ENCODE data around the gene PDSS1. TPM values are rescaled to one million over a fixed set of nuclear protein-coding genes. Genes with fewer than 3 reads are reported as not detected.

The PDSS1 gene
- total and polyA plus RNA-seq, 11 donors, result 1.8 to 13.5 (median 5.6) TPM

DNA sequence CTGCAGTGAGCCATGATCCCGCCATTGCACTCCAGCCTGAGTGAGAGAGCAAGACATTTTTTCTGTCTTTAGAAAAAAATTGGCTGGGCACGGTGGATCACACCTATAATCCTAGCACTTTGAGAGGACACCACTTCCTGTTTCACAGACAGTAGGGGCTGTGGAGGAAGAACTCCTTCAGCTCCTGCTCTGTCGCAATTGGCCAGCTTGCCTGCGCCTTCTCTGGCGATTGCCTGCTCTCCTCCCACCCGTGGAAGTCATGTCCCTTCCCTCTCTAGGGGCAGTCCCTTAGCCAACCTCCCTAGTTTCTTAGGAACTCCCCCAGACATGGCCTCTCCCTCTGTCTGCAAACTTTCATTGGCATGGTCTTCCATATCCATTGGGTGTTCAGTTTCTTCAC, 8.7 kb downstream of the PDSS1 start:
- peaks cover 0 to 64% (median 47%) of the 10 kb centered on the region in 9 donors for H3K36me3 ChIP-seq
- H3K27me3 ChIP-seq, result no peaks in the 10 kb centered on the region
- TF ChIP-seq POLR2A (IDR thresholded peaks at IDR 0.05), result no peak
- TF ChIP-seq, protein P1, sequence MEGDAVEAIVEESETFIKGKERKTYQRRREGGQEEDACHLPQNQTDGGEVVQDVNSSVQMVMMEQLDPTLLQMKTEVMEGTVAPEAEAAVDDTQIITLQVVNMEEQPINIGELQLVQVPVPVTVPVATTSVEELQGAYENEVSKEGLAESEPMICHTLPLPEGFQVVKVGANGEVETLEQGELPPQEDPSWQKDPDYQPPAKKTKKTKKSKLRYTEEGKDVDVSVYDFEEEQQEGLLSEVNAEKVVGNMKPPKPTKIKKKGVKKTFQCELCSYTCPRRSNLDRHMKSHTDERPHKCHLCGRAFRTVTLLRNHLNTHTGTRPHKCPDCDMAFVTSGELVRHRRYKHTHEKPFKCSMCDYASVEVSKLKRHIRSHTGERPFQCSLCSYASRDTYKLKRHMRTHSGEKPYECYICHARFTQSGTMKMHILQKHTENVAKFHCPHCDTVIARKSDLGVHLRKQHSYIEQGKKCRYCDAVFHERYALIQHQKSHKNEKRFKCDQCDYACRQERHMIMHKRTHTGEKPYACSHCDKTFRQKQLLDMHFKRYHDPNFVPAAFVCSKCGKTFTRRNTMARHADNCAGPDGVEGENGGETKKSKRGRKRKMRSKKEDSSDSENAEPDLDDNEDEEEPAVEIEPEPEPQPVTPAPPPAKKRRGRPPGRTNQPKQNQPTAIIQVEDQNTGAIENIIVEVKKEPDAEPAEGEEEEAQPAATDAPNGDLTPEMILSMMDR (IDR thresholded peaks at IDR 0.05), result no peak
- no peak overlapping the region for H3K4me3 ChIP-seq
- intact Hi-C loops (cut with DNase I), result no loop called here
- 75 to 88% (median 80%) methylated on average over 6 of the region's 6 CpGs for WGBS, 4 donors
- H3K4me1 ChIP-seq, result peaks cover 0 to 9% (median 0%) of the 10 kb centered on the region in 12 donors
- H3K27ac ChIP-seq, result no peak overlapping the region
- ATAC-seq (no peak), DNase-seq (no peak)
- no peaks in the 10 kb centered on the region for H3K9me3 ChIP-seq

DNA sequence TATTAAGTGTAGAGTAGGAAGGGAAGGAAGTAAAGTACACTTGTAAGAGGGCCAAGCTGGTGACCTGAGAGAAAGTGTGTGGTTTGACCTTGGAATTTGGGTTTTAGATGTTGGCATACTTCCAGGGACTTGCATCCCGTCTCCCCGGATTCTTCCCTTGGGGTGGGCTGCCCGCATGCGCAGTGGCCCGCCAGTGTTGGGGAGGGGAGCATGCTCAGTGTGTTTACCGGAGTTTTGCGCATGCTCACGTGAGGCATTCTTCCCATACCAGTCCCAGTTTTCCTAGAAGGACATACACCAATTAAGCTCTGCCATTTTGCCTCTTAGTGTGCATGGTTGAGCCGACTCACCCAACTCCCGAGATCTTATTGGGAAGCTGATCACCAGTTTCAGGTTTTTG, 9.4 kb downstream of the PDSS1 start:
- Histone ChIP-seq H3K9me3 (no peaks in the 10 kb centered on the region), H3K4me3 (no peak overlapping the region), H3K27me3 (no peaks in the 10 kb centered on the region), H3K36me3 (peaks cover 0 to 68% (median 49%) of the 10 kb centered on the region in 9 donors), H3K27ac (no peak overlapping the region), H3K4me1 (peaks cover 0 to 9% (median 0%) of the 10 kb centered on the region in 12 donors)
- ATAC-seq (no peak), DNase-seq (no peak)
- WGBS, 4 donors, result 88 to 95% (median 92%) methylated on average over 10 of the region's 10 CpGs
- TF ChIP-seq, protein P1 (IDR thresholded peaks at IDR 0.05), result no peak
- no peak for TF ChIP-seq POLR2A (IDR thresholded peaks at IDR 0.05)
- intact Hi-C loops (cut with DNase I), result no loop called here

DNA sequence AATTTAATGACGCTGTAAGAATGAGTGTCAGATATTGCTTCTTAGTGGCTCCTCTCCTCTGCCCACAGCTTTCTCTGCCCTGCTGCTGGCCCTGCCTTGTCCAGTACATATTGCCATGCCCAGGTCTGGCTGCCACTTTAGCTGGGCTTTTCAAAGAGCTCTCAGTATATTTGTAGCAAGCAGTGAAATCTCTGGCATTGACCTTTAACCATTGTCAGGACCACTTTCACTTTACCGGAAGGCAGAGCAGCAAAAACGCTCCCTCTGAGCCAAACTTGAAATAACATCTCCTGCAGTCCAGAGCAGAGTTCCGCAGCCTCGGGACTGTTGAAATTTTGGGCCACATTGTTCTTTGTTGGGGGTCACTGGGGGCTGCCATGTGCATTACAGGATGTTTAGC, 13.8 kb downstream of the PDSS1 start:
- no peaks in the 10 kb centered on the region for H3K9me3 ChIP-seq
- H3K27ac ChIP-seq, result no peak overlapping the region
- peaks cover 0 to 3% (median 0%) of the 10 kb centered on the region in 12 donors for H3K4me1 ChIP-seq
- H3K27me3 ChIP-seq, result no peaks in the 10 kb centered on the region
- DNase-seq (no peak), ATAC-seq (no peak)
- 90 to 97% (median 93%) methylated on average over 5 of the region's 5 CpGs for WGBS, 4 donors
- H3K36me3 ChIP-seq, result peaks cover 0 to 87% (median 36%) of the 10 kb centered on the region in 9 donors
- intact Hi-C loops (cut with DNase I), result no loop called here
- TF ChIP-seq POLR2A (IDR thresholded peaks at IDR 0.05), result no peak
- TF ChIP-seq, protein P1 (IDR thresholded peaks at IDR 0.05), result no peak
- no peak overlapping the region for H3K4me3 ChIP-seq

DNA sequence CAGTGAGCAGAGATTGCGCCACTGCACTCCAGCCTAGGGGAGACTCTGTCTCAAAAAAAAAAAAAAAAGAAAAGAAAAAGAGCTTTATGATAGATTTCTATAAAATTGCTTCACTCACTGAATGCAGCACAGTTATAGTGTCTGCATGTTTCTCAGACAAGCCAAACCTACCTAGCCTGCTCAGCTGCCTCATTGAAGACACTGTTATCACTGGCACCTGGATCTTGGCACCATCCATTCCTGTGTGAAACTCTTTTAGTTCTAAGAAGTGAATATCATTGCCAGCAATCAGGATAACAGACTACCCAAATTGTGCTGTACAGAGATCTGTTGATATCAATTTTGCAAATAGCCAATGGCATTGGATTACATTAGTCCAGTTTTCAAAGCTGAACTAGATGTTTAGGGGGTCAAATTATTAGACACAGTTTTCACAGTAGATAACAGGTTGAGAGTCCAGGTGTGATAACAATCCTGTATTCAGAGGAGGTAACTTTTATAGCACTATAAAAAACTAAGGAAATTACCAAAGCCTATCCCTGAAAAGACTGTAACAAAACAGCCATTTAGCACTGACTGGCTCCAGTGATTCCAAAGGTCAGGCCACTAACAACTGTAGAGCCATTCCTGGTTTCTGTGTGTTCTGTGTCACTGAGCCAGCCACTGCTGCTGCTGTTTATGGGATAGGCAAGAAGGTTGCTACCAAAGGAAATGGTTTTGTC, 17.1 kb downstream of the PDSS1 start:
- H3K9me3 ChIP-seq, result no peaks in the 10 kb centered on the region
- WGBS, 4 donors, result 91 to 100% (median 97%) methylated on average over 1 of the region's 1 CpG
- intact Hi-C loops (cut with DNase I), result no loop called here
- no peaks in the 10 kb centered on the region for H3K4me1 ChIP-seq
- DNase-seq, result no peak
- no peak for TF ChIP-seq POLR2A (IDR thresholded peaks at IDR 0.05)
- TF ChIP-seq, protein P1 (IDR thresholded peaks at IDR 0.05), result no peak
- no peak overlapping the region for H3K4me3 ChIP-seq
- no peak overlapping the region for H3K27ac ChIP-seq
- H3K27me3 ChIP-seq, result no peaks in the 10 kb centered on the region
- no peak for ATAC-seq
- H3K36me3 ChIP-seq, result peaks cover 0 to 69% (median 29%) of the 10 kb centered on the region in 9 donors
